SHP77 (cell line): Measurements from ENCODE around the gene SUPT3H.
"Not testable (repeated sequence)": the region's sequence is repeated elsewhere in the genome, so short reads cannot be mapped to it uniquely, and the experiment has no call there.

Source experiments
- DNase-seq, 2 experiments: peaks; one replicate each; lab custom pipeline; 2025; lab: John Stamatoyannopoulos, UW

SUPT3H gene

GRCh38 chr6:45116714-45117410 is 260.9 kb downstream of the SUPT3H start:
- no peak for DNase-seq

GRCh38 chr6:45115696-45116095 is 262.0 kb downstream of the SUPT3H start:
- no peak for DNase-seq

GRCh38 chr6:45112711-45113110 is 265.0 kb downstream of the SUPT3H start:
- DNase-seq: no peak

GRCh38 chr6:45109551-45109950 is 268.2 kb downstream of the SUPT3H start:
- no peak for DNase-seq

GRCh38 chr6:45105170-45105820 is 272.4 kb downstream of the SUPT3H start:
- no peak for DNase-seq

- DNase-seq: no peak
These were observed 273.3 kb downstream of the SUPT3H start for GRCh38 chr6:45104429-45104828.

- DNase-seq: no peak
These were observed 279.5 kb downstream of the SUPT3H start for GRCh38 chr6:45098256-45098655.

GRCh38 chr6:45094831-45095230 is 282.9 kb downstream of the SUPT3H start:
- no peak for DNase-seq

- DNase-seq: no peak
These were observed 285.6 kb downstream of the SUPT3H start for GRCh38 chr6:45092135-45092534.

GRCh38 chr6:45086360-45087084 is 291.2 kb downstream of the SUPT3H start:
- DNase-seq: no peak

- DNase-seq: no peak
These were observed 293.5 kb downstream of the SUPT3H start for GRCh38 chr6:45084257-45084656.

GRCh38 chr6:45082091-45082490 is 295.6 kb downstream of the SUPT3H start:
- DNase-seq: no peak

- no peak for DNase-seq
These were observed 296.1 kb downstream of the SUPT3H start for GRCh38 chr6:45081634-45082033.

GRCh38 chr6:45078432-45078831 is 299.3 kb downstream of the SUPT3H start:
- DNase-seq: no peak

GRCh38 chr6:45076217-45076930 is 301.4 kb downstream of the SUPT3H start:
- DNase-seq: no peak

GRCh38 chr6:45075246-45075645 is 302.5 kb downstream of the SUPT3H start:
- no peak for DNase-seq

GRCh38 chr6:45074439-45074838 is 303.3 kb downstream of the SUPT3H start:
- DNase-seq: no peak

- no peak for DNase-seq
These were observed 304.0 kb downstream of the SUPT3H start for GRCh38 chr6:45073771-45074170.

GRCh38 chr6:45072673-45073072 is 305.1 kb downstream of the SUPT3H start:
- DNase-seq: no peak

GRCh38 chr6:45072016-45072415 is 305.7 kb downstream of the SUPT3H start:
- no peak for DNase-seq

- DNase-seq: no peak
These were observed 308.6 kb downstream of the SUPT3H start for GRCh38 chr6:45069091-45069490.

- not testable (repeated sequence) for DNase-seq
These were observed 310.3 kb downstream of the SUPT3H start for GRCh38 chr6:45067446-45067845.
